ENCODE data around the gene KLF13. TPM values are rescaled to one million over a fixed set of nuclear protein-coding genes. Genes with fewer than 3 reads are reported as not detected.
A peak's percentile ranks its signal among the peaks of the same experiment; 100 is the strongest.

Gene KLF13
- total and polyA plus RNA-seq, 2 donors (not counting 1 experiment from before 2014, with no cell fraction given), result 65.5 to 140 TPM

- POLR2A ChIA-PET, result interaction anchor here (0.6 to 1.0 kb wide), 4 partner anchors 14 to 88 kb away, joined by 3 to 6 read pairs (median 3); no protein-coding TSS in a partner anchor
- H3K27ac Mint-ChIP-seq, result peak overlapping the region; percentile 20
Measured at GRCh38 chr15:31301673-31301990, 25.0 kb upstream of the KLF13 start.

DNA sequence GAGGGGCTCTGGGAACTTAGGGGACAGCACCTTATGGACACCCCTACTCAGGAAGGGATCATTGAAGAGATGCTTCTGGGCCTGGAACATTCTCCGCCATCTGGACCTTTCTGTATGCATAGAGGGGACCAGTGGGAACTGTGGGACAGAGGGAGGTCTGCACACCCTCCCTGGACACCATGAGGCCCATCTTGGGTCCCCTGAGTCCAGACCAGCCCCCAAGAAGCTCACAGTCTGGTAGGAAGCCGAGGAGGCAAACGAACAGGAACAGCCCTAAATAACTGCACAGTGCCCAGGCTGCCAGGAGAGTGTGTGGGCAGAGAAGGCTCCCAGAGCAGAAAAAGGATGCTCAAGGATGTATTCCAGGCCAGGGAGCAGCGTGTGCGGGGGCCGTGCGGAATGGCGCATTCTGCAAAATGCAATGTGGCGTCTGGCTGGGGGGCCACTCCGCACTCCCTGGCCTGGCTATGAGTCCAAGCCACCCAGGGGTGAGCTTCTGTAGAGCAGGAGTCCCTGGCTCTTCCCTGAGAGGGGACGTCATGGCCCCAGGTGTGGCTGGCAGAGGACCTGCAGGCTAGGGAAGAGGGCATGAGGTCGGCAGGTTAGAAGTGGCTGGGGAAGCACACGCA, 24.5 kb upstream of the KLF13 start:
- 83% methylated on average over 10 of the region's 13 CpGs for WGBS (ENCODE audit: insufficient coverage)
- Histone ChIP-seq H3K4me2 (replicated peaks; ENCODE audit: low read depth, low read length, poor library complexity, severe bottlenecking) (peak overlapping the region; percentile 6), H4K20me1 (ENCODE audit: control insufficient read depth, insufficient read depth, low read length, poor library complexity, severe bottlenecking) (no peaks in the 10 kb centered on the region), H3K9ac (ENCODE audit: low read length) (no peak overlapping the region), H3K4me3 (ENCODE audit: control extremely low read depth in 1 of 5, extremely low read depth in 1 of 5, insufficient read depth in 1 of 5, low read depth in 2 of 5, low read length in 4 of 5) (no peak overlapping the region), H3K4me1 (ENCODE audit: control insufficient read depth in 2 of 2, insufficient read depth in 2 of 2, low read length in 2 of 2) (peaks cover 28 to 44% of the 10 kb centered on the region in 2 donors), H3K27me3 (replicated peaks in 1 of 4; ENCODE audit: control extremely low read depth in 1 of 4, control insufficient read depth in 3 of 4, insufficient read depth in 4 of 4, low read length in 3 of 4) (no peaks in the 10 kb centered on the region), H2AFZ (ENCODE audit: insufficient read depth, low read depth, low read length, poor library complexity, severe bottlenecking) (no peak overlapping the region), H3K27ac (ENCODE audit: low read length in 2 of 2) (no peak overlapping the region), H3K9me3 (ENCODE audit: control extremely low read depth in 1 of 3, control insufficient read depth in 2 of 3, insufficient read depth in 1 of 3, low read length in 2 of 3) (no peaks in the 10 kb centered on the region), H3K36me3 (replicated peaks in 1 of 2; ENCODE audit: control extremely low read depth in 1 of 2, control insufficient read depth in 1 of 2, extremely low read depth in 1 of 2, insufficient read depth in 2 of 2, low read length in 1 of 2) (no peaks in the 10 kb centered on the region), H3K79me2 (ENCODE audit: control insufficient read depth, insufficient read depth, low read length) (no peaks in the 10 kb centered on the region)
- ATAC-seq (ENCODE audit: low read depth), result no peak
- Mint-ChIP-seq H3K4me3 (peak overlapping the region; percentile 30), H3K27ac (peak overlapping the region; percentile 32), H3K4me1 (peaks cover 41% of the 10 kb centered on the region), H3K27me3 (no peaks in the 10 kb centered on the region), H3K9me3 (ENCODE audit: insufficient read depth) (no peaks in the 10 kb centered on the region)
- no peak for TF ChIP-seq EZH2 (IDR thresholded peaks at IDR 0.05; ENCODE audit: borderline replicate concordance, insufficient read depth, low read depth, low read length, poor library complexity, severe bottlenecking)
- TF ChIP-seq, protein P1, sequence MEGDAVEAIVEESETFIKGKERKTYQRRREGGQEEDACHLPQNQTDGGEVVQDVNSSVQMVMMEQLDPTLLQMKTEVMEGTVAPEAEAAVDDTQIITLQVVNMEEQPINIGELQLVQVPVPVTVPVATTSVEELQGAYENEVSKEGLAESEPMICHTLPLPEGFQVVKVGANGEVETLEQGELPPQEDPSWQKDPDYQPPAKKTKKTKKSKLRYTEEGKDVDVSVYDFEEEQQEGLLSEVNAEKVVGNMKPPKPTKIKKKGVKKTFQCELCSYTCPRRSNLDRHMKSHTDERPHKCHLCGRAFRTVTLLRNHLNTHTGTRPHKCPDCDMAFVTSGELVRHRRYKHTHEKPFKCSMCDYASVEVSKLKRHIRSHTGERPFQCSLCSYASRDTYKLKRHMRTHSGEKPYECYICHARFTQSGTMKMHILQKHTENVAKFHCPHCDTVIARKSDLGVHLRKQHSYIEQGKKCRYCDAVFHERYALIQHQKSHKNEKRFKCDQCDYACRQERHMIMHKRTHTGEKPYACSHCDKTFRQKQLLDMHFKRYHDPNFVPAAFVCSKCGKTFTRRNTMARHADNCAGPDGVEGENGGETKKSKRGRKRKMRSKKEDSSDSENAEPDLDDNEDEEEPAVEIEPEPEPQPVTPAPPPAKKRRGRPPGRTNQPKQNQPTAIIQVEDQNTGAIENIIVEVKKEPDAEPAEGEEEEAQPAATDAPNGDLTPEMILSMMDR (IDR thresholded peaks at IDR 0.05), result no peak
- POLR2A ChIA-PET, result interaction anchor here (1.0 kb wide), 1 partner anchor 38 kb away, joined by 3 read pairs; no protein-coding TSS in a partner anchor
- no peak for DNase-seq
- intact Hi-C loops (cut with micrococcal nuclease), result loop anchor here (5.0 kb wide), 1 partner anchor 40 kb away; no protein-coding TSS in a partner anchor
- CTCF ChIA-PET, result interaction anchor here (1.2 to 3.4 kb wide), 5 partner anchors 22 to 187 kb away, joined by 4 to 23 read pairs (median 6); no protein-coding TSS in a partner anchor

More at GRCh38 chr15:31301673-31301990, 25.0 kb upstream of the KLF13 start:
- Mint-ChIP-seq H3K9me3 (ENCODE audit: insufficient read depth) (no peaks in the 10 kb centered on the region), H3K4me3 (no peak overlapping the region), H3K27me3 (peaks cover 1% of the 10 kb centered on the region), H3K4me1 (peaks cover 41% of the 10 kb centered on the region)
- no peaks in the 10 kb centered on the region for H3K79me2 ChIP-seq (ENCODE audit: control insufficient read depth, insufficient read depth, low read length)
- no CpG with 5 or more reads among the region's 4 CpGs for WGBS (ENCODE audit: insufficient coverage)
- H3K4me2 ChIP-seq (replicated peaks; ENCODE audit: low read depth, low read length, poor library complexity, severe bottlenecking), result peak overlapping the region; percentile 6
- H2AFZ ChIP-seq (ENCODE audit: insufficient read depth, low read depth, low read length, poor library complexity, severe bottlenecking), result peak overlapping the region; percentile 58
- peaks cover 28 to 39% of the 10 kb centered on the region in 2 donors for H3K4me1 ChIP-seq (ENCODE audit: control insufficient read depth in 2 of 2, insufficient read depth in 2 of 2, low read length in 2 of 2)
- TF ChIP-seq EZH2 (IDR thresholded peaks at IDR 0.05; ENCODE audit: borderline replicate concordance, insufficient read depth, low read depth, low read length, poor library complexity, severe bottlenecking), result no peak
- TF ChIP-seq, protein P1 (IDR thresholded peaks at IDR 0.05), result no peak
- no peaks in the 10 kb centered on the region for H3K27me3 ChIP-seq (replicated peaks in 1 of 4; ENCODE audit: control extremely low read depth in 1 of 4, control insufficient read depth in 3 of 4, insufficient read depth in 4 of 4, low read length in 3 of 4)
- ATAC-seq (ENCODE audit: low read depth) (no peak), DNase-seq (no peak)
- CTCF ChIA-PET, result interaction anchor here (1.1 to 3.4 kb wide), 3 partner anchors 22 to 187 kb away, joined by 3 to 23 read pairs (median 6); no protein-coding TSS in a partner anchor
- no peaks in the 10 kb centered on the region for H3K36me3 ChIP-seq (replicated peaks in 1 of 2; ENCODE audit: control extremely low read depth in 1 of 2, control insufficient read depth in 1 of 2, extremely low read depth in 1 of 2, insufficient read depth in 2 of 2, low read length in 1 of 2)
- no peak overlapping the region for H3K4me3 ChIP-seq (ENCODE audit: control extremely low read depth in 1 of 5, extremely low read depth in 1 of 5, insufficient read depth in 1 of 5, low read depth in 2 of 5, low read length in 4 of 5)
- no peak overlapping the region for H3K27ac ChIP-seq (ENCODE audit: low read length in 2 of 2)
- intact Hi-C loops (cut with micrococcal nuclease), result loop anchor here (5.0 kb wide), 1 partner anchor 39 kb away; no protein-coding TSS in a partner anchor
- no peaks in the 10 kb centered on the region for H3K9me3 ChIP-seq (ENCODE audit: control extremely low read depth in 1 of 3, control insufficient read depth in 2 of 3, insufficient read depth in 1 of 3, low read length in 2 of 3)
- H4K20me1 ChIP-seq (ENCODE audit: control insufficient read depth, insufficient read depth, low read length, poor library complexity, severe bottlenecking), result no peaks in the 10 kb centered on the region
- H3K9ac ChIP-seq (ENCODE audit: low read length), result no peak overlapping the region

All from B cell (primary cell).